Keratinocyte (primary cell): ENCODE measurements around the gene NEDD8. TPM values are rescaled to one million over a fixed set of nuclear protein-coding genes. Genes with fewer than 3 reads are reported as not detected.

Source experiments
- DNase-seq: peaks from one replicate; pipeline ENCODE4 v3.0.0-alpha.2; 2011; ENCODE audit warnings: low read depth, missing footprints, low spot score
- FAIRE-seq: peaks from 2 replicates; lab custom pipeline; 2011; peaks lifted over from hg19 to GRCh38; lab: Jason Lieb, UNC
- H2AFZ ChIP-seq: 2 replicates; pipeline ENCODE4 v1.6.0; 2012; ENCODE audit warnings: low read length, control low read depth, inconsistent platforms; ENCODE audit not compliant: control insufficient read depth
- H3K27ac ChIP-seq: 2 replicates; pipeline ENCODE4 v1.5.1; 2011; ENCODE audit warnings: low read length; ENCODE audit not compliant: control insufficient read depth, insufficient read depth
- H3K27me3 ChIP-seq: 3 replicates; pipeline ENCODE4 v1.6.0; 2011; ENCODE audit warnings: low read length; ENCODE audit not compliant: control insufficient read depth, insufficient read depth; ENCODE audit errors: extremely low read depth
- H3K36me3 ChIP-seq, 2 experiments: 2 replicates in 1 of 2; 3 replicates in 1 of 2; pipeline ENCODE4 v1.5.1; 2011; ENCODE audit warnings: low read length in 2 of 2, mild to moderate bottlenecking in 1 of 2; ENCODE audit not compliant: control insufficient read depth in 2 of 2, insufficient read depth in 2 of 2; ENCODE audit errors: extremely low read depth in 1 of 2
- H3K4me1 ChIP-seq: 3 replicates; pipeline ENCODE4 v1.5.1; 2011; ENCODE audit warnings: low read length; ENCODE audit not compliant: control insufficient read depth, insufficient read depth; ENCODE audit errors: extremely low read depth
- H3K4me2 ChIP-seq: 3 replicates; pipeline ENCODE4 v1.6.0; 2011; ENCODE audit warnings: low read depth, low read length; ENCODE audit not compliant: control insufficient read depth, insufficient read depth; ENCODE audit errors: extremely low read depth
- H3K4me3 ChIP-seq, 3 experiments: fragments of 200-600 bp in 1 of 3; sonication (generic) in 1 of 3; 2 replicates in 2 of 3; 3 replicates in 1 of 3; pipeline ENCODE4 v1.5.1; 2011 to 2016; ENCODE audit warnings: low read length in 3 of 3, mild to moderate bottlenecking in 3 of 3, control low read depth in 2 of 3, inconsistent platforms in 1 of 3, low read depth in 1 of 3, mixed read lengths in 1 of 3, mixed run types in 1 of 3, moderate library complexity in 1 of 3; ENCODE audit not compliant: control insufficient read depth in 2 of 3, insufficient read depth in 2 of 3; ENCODE audit errors: extremely low read depth in 1 of 3
- H3K79me2 ChIP-seq: 2 replicates; pipeline ENCODE4 v1.6.0; 2012; ENCODE audit warnings: low read length; ENCODE audit not compliant: control insufficient read depth, insufficient read depth
- H3K9ac ChIP-seq: 3 replicates; pipeline ENCODE4 v1.6.0; 2011; ENCODE audit warnings: low read length; ENCODE audit not compliant: control insufficient read depth, insufficient read depth; ENCODE audit errors: extremely low read depth
- H3K9me1 ChIP-seq: 3 replicates; pipeline ENCODE4 v1.6.0; 2011; ENCODE audit warnings: low read length; ENCODE audit not compliant: control insufficient read depth, insufficient read depth; ENCODE audit errors: extremely low read depth
- H3K9me3 ChIP-seq: 2 replicates; pipeline ENCODE4 v1.5.1; 2012; ENCODE audit warnings: low read depth, low read length; ENCODE audit not compliant: control insufficient read depth
- H4K20me1 ChIP-seq: 3 replicates; pipeline ENCODE4 v1.6.0; 2011; ENCODE audit warnings: low read length; ENCODE audit not compliant: control insufficient read depth, insufficient read depth; ENCODE audit errors: extremely low read depth
- CTCF ChIP-seq, 3 experiments: IDR thresholded peaks in 1 of 3; conservative IDR thresholded peaks in 1 of 3; optimal IDR thresholded peaks in 1 of 3; 2 replicates in 2 of 3; 3 replicates in 1 of 3; pipeline versions ENCODE3 to v1.5.1; 2011; ENCODE audit warnings: low read length in 3 of 3, mild to moderate bottlenecking in 3 of 3, moderate library complexity in 2 of 3, control low read depth in 1 of 3, inconsistent platforms in 1 of 3; ENCODE audit not compliant: insufficient read depth in 2 of 3; ENCODE audit errors: extremely low read depth in 1 of 3
- EZH2 ChIP-seq: IDR thresholded peaks from one replicate; pipeline ENCODE4 v1.6.1; 2012; ENCODE audit warnings: inconsistent platforms, mild to moderate bottlenecking, low read length, moderate library complexity
- dilution Hi-C: fragments of 300-500 bp; cut with MboI; formaldehyde crosslinking; loops from one replicate; pipeline ENCODE4 v1.7.0; 2020; ENCODE audit warnings: low sequenced_read_pairs; ENCODE audit not compliant: extremely low pct_ligation_motif_present
- polyA plus RNA-seq, 5 experiments: library from polyadenylated mRNA; depleted of rRNA in 3 of 5; stranded (reverse) in 3 of 5; stranded (forward) in 1 of 5; unstranded in 1 of 5; fragments of >200 nt; gene quantifications; 1 replicate in 1 of 5; 2 replicates in 3 of 5; 3 replicates in 1 of 5; pipeline versions ENCODE4 v1.2.1 to v1.2.3, GENCODE V29; 2011 to 2012; ENCODE audit warnings: missing spikeins in 2 of 5, low read depth in 1 of 5, low replicate concordance in 1 of 5

The NEDD8 gene
- polyA plus RNA-seq, 1 donor (not counting 4 experiments of a cell fraction or from before 2014, with no cell fraction given), result 509 TPM

- no peak for DNase-seq
- TF ChIP-seq CTCF (optimal IDR thresholded peaks at IDR 0.05 in 1 of 3, IDR thresholded peaks at IDR 0.05 in 1 of 3, conservative IDR thresholded peaks at IDR 0.05 in 1 of 3; ENCODE audit: extremely low read depth in 1 of 3, insufficient read depth in 2 of 3, low read length in 3 of 3), result no peak
- TF ChIP-seq EZH2, result no peak
- Histone ChIP-seq H3K4me1 (no peaks in the 10 kb centered on the region), H2AFZ (no peak overlapping the region), H3K27ac (no peak overlapping the region), H3K36me3 (peaks cover 9 to 34% of the 10 kb centered on the region in 2 experiments), H3K79me2 (no peaks in the 10 kb centered on the region), H3K4me3 (no peak overlapping the region), H3K9me1 (no peaks in the 10 kb centered on the region), H3K4me2 (no peak overlapping the region), H3K27me3 (no peaks in the 10 kb centered on the region), H3K9ac (no peak overlapping the region), H4K20me1 (no peaks in the 10 kb centered on the region), H3K9me3 (no peaks in the 10 kb centered on the region)
- FAIRE-seq, result no peak
- dilution Hi-C loops, result no loop called here
These were observed 59.8 kb downstream of the NEDD8 start for GRCh38 chr14:24172261-24172860.

- no peak within 1 kb of the TSS for H3K9ac ChIP-seq
- H3K36me3 ChIP-seq, result peaks cover 9 to 31% of the 10 kb centered on the region in 2 experiments
- no peaks in the 10 kb centered on the region for H3K4me1 ChIP-seq
- H3K4me3 ChIP-seq, result no peak within 1 kb of the TSS
- H3K27ac ChIP-seq, result no peak within 1 kb of the TSS
- no peaks in the 10 kb centered on the region for H3K9me1 ChIP-seq
- H3K4me2 ChIP-seq, result no peak within 1 kb of the TSS
- dilution Hi-C loops, result no loop called here
- H3K27me3 ChIP-seq, result no peaks in the 10 kb centered on the region
- no peak for TF ChIP-seq EZH2
- TF ChIP-seq CTCF (optimal IDR thresholded peaks at IDR 0.05 in 1 of 3, IDR thresholded peaks at IDR 0.05 in 1 of 3, conservative IDR thresholded peaks at IDR 0.05 in 1 of 3; ENCODE audit: extremely low read depth in 1 of 3, insufficient read depth in 2 of 3, low read length in 3 of 3), result no peak
- no peaks in the 10 kb centered on the region for H3K9me3 ChIP-seq
- DNase-seq, result no peak
- no peaks in the 10 kb centered on the region for H4K20me1 ChIP-seq
- no peak within 1 kb of the TSS for H2AFZ ChIP-seq
- no peak for FAIRE-seq
- no peaks in the 10 kb centered on the region for H3K79me2 ChIP-seq
These were observed 60.5 kb downstream of the NEDD8 start, which contains the start of gene REC8 for GRCh38 chr14:24171422-24172260. TSS of gene REC8 (plus strand) at chr14:24172080. CDS start at chr14:24172553, 473 bp downstream.
